GM19324 (cell line): ENCODE results near the gene SLC17A2.

ENCODE experiments used
- ATAC-seq: cut with Tn5 transposase; IDR thresholded peaks from one replicate; pipeline ENCODE4 v1.9.1; 2021; ENCODE audit warnings: mild to moderate bottlenecking, moderate library complexity; ENCODE audit not compliant: unreplicated experiment, low FRiP score

The SLC17A2 gene

DNA sequence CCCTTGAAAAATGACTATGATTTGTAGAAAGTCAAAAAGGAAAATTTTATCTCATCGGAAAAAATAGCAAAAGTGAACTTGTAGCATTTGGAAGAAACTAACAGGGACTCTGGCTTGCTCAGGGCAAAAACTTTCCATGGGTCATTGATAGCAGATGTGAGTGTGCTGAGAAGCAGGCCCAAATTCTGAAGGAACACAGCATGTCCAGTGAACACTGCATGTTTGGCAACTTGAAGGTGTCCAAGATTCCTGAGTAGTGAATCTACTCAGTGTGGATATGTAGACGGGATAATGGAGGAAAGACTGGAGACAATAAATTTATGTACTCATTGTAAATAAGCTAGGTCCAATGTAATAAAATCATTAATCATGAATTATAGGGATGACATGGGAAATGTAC is 8.2 kb downstream of the SLC17A2 start:
- ATAC-seq: no peak

DNA sequence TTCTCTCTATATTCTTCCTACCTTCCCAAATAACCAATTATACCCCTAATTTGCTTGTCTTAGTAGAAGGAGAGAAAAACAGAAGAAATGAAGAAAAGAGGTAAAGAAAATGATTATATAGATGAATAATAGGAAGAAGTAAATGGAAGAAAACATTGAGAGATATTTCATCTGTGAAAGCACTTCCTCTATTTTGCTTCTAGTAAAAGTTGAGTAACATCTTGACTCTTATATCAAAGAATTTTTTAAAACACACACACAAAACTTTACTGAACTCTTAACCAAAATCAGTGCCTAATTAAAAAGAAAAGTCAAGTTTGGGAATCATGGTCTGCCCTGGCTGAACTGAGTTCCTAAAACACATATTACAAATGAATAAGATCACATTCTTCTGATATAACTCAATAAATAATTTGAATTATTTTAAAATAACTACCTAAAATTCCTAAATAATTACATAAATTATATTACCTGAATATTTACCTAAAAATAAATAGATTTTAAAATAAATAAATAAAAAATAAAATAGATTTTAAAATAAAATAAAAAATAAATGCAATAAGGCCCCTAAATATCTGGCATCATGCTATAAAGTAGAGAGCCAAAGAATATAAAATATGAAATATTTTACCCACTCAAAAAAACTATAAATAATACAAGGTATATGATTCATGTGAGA is 8.8 kb downstream of the SLC17A2 start:
- ATAC-seq: no peak

DNA sequence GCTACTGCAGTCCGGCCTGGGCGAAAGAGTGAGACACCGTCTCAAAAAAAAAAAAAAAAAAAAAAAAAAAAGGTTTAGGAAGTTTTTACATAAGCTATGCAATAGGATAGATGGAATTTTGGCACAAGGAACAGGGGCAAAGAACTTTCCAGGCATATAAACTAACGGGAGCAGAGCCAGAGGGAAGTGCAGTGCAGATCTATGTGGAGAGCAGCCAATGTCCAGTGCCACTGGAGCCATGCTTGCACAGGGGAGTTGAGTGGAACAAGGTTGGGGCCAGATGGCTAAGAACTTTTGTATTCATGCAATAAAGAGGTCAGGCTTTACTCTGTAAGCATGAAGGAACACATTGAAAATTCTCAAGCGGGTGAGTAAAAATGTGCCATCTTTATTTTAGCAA is 10.8 kb downstream of the SLC17A2 start:
- ATAC-seq: no peak

DNA sequence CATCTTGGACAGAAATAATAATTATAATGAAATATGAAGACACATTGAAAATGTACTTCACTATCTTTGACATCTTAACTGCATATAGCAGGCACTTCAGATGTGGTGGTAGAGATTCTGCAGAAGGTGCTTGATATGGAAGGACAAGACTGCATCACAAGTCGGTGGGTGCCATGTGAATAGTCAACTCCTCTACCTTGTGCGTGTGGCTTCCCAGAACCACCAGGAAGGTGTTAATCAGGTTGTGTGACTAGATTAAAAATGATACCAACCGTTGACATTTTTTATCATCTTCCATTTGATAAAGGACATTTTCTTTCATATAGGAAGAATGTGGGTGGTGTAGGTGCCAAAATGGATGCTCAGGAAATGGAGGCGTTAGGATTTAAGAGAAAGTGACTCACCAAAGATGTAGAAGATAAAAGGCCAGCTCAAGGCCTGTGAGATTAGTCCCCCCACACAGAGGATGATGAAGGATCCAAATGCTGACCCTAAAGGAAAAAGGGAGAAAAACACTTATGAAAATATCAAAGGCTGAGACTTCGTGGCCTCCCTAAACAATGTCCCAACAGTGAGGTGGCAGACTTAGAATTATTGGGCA is 12.3 kb downstream of the SLC17A2 start:
- no peak for ATAC-seq

DNA sequence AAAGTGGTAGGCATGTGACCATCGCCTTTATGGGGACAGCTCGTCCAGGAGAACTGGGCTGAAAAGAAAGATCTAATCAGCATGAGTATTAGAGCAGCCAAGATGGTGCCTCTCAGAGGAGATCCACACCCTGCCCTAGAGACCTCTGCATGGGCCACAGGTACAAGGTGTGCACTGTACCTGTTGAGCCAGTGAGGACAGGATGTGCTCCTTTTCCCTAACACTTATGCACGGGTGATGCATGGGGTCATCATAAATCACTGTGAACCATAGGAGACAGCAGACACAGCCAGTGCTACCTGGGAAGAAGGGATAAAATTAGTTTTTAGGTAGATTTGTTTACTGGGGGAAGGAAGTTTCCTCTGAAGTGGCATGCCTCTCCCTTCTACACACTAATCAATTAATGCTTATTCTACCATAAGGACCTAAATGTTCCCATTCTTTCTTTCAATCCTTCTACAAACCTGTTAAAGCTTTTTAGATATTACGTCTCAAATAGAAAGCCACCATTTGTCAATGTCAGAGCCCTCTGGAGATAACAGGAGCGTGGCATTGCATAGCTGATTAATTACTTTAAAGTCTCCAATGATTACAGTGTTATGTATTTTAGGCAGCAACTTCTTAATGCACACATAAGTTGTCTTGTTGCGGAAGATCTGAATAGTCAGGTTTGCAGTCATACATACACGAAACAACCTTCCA is 13.6 kb downstream of the SLC17A2 start:
- ATAC-seq: no peak

DNA sequence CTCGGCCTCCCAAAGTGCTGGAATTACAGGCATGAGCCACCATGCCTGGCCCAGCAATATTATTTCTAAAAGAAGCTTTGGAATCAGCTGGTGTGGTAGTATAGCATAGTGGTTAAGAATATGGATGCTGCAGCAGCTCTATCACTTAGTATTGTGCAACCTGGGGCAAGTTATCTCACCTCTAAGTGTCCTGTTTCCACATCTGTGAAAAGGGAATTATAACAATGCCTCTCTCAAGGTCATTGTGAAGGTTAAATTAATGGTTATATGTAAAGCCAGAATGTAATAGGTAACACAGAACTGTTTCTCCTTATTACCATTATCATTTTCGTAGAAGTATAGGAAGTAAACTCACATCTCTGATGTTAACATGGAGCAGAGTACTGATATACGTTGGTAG is 14.2 kb downstream of the SLC17A2 start:
- no peak for ATAC-seq

DNA sequence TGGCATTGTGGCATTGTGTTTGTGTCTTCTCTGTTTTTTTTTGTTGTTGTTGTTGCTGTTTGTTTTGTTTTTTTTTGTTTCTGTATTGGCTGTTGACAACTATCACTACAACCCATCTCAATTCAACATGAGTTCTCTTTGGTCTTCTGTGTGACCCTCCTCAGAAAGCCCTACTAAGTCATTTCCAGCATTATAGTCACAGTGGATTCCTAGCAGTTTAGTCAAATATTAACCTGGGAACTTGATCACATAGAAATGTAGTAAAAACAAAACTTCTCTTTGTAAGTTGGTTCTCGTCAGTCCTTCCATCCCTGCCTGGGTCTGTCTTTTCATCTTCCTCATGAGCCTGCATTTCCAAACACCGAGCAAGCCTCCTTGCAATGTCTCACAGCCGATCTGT is 16.8 kb downstream of the SLC17A2 start:
- ATAC-seq: no peak

DNA sequence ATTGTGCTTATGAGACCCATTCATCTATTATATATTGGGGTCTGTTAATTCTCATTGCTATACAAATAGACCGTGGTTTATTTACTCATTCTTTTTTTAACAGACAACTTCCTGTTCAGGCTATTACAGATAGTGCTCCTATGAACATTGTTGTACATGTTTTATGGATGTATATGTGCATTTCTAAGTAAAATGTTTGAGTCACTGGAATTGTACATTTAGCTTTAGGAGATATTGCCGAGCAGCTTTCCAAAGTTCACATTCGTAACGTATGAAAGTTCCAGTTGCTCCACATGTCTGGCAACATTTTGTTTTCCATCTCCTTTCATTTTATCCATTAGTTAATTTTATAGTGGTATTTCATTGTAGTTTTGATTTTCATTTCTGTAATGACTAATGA is 19.1 kb downstream of the SLC17A2 start:
- no peak for ATAC-seq

DNA sequence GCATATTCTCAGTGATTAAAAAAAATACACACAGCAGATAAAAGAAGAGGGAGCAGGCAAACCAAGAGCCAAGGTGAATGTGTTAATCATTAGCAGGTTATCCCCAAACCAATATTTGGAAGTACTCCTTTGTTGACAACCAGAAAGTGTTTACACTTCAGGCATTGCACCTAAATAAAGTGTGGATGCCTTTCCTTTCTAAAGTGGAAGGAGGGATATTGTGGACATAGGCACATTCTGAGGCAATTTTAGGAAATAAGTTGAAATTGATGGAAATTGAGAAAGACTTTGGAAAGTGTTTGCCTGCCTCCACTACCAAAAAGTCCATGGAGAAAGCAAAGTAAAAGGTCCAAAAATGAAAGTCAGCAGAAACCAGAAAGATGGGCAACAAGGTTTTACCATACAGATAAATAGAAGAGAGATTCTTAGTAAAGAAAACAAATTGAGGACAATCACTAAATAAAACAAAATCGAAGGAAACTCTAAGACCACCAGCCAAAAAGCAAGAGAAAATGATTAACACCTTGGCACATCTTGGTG is 22.9 kb downstream of the SLC17A2 start:
- no peak for ATAC-seq

DNA sequence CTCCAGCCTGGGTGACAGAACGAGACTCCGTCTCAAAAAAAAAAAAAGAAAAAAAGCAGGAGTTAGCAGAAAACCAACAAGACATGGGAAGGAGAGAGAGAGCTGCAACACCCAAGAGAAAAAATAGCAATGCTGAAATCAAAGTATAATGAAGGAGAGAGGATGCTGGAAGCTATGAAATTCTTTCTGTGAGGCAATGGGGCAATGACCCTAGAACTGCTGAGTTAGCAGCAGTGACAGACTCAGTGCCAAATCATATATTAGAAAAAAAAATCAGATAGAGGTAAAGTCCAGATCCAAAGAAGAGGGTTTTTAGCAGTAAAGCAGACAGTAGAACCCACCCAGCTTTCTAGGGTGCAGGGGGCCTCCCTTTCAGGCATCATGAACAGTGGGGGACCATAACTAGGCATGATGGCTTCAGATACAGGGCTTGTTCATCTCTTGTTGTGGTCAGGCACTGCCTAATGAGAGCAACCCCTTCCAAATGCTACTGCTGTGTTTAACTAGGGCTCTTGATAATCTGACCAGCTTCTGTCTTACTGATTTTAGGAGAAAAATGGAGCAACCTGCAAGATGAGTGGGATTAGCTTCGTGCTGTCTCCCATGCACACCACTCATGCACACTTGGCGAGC is 26.9 kb downstream of the SLC17A2 start:
- no peak for ATAC-seq

DNA sequence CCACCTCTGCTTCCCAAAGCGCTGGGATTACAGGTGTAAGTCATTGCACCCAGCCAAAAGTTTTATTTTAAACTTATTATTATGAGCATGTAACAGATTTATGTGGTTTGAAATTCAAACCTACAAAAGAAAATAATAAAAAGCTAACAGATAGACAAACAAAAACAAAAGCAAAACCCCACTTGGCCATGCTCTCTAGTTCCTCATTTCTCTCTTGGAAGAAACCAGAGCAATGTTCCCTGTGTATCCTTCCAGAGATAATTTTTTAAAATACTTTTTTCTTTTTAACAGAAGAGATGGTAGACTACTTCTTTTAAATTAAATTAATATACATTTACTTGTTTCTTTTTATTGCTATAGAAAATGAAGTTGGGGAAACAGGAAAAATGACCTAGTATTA is 28.4 kb downstream of the SLC17A2 start:
- ATAC-seq: no peak

DNA sequence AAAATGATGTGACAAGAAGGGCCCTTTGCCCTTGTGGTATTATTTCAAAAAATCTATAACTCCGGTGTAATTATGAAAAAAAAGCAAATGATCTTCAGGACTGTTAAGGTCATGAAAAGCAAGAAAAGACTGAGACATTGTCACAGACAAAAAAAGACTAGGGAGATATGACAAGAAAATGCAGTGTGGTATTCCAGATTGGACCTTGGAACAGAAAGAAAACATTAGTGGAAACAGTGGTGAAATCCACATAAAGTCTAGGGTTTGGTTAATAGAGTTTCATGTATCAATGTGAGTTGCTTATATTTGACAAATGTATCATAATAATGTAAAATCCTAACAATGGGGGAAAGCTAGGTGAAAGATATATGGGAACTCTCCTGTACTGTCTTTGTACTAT is 29.6 kb downstream of the SLC17A2 start:
- no peak for ATAC-seq

DNA sequence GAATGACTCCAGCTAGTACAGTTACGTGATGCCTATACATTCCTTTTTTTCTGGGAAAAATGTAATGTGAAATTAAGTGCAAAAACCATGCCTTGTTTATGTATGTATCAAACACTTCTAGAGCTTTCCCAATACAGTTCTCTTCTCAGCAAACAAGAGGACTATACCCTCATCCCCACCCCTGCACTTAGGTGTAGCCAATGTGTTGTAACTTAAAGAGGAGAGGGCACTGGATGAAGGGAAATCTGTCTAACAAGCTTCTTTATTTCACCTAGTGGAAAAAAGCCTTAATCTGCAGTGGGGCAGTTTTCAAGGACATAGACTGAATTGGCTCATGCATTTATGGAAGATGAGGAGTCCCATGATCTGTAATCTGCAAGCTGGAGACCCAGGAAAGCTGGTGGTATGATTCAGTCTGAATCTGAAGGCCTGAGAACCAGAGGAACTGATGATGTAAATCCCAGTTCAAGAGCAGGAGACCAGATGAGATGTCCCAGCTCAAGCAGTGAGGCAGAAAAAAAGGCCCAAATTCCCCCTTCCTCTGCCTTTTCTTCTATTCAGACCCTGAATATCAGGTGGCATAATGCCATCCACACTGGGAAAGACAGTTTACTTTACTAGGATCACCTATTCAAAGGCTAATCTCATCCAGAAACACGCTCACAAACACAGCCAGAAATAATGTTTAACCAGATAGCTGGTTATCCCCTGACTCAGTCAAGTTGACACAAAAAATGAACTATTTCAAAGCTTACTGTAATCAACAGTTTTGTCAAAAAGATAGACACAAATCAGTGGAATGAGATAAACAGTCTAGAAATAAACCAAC is 30.7 kb downstream of the SLC17A2 start:
- ATAC-seq: no peak

DNA sequence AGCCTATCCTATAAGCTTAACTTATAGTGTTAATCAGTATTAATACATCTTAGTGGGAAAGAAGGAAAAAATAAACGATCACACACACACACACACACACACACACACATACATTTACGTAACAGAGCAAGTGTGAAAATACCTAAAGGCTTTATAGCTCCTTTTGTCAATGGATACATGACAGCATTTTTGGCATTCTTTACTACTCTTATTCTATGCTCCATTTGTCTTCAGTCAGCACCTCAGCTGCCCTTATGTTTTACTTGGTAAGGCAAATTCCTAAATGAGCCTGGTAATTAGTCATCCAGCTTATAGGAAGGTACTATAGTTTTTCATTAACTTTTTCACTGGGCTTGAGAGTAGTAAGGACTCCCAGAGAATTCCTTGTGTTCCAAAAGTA is 31.4 kb downstream of the SLC17A2 start:
- no peak for ATAC-seq

DNA sequence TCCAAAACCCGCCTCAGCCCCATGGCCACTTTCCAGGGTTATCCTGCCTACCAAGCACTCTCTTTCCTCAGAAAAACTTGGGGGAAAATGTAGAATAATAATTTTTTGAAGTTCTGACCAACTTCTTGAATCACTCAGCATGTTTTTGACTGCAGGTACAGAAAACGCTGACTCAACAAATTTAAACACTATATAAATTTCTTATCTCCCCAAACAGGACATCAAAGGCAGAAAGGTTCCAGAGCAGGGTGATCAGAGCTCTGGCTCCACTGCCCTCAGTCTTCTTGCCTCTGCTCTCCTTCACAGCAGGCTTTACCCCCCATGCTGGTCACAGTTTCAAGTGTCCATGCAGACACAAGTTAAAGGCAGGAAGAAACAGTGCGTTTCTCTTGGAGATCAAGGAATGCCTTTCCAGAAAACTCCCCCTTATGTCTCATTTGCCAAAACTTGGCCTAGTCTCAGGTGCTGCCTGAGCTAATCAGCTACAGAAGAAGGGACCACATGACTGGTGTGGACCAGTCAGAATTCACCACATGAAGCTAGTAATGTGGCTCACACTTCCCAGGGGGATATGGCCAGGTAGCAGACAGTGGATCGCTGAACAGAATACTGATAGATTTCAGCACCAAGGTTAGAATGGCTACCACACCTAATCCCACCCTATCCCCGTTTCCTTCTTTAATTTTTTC is 32.1 kb downstream of the SLC17A2 start:
- ATAC-seq: no peak

DNA sequence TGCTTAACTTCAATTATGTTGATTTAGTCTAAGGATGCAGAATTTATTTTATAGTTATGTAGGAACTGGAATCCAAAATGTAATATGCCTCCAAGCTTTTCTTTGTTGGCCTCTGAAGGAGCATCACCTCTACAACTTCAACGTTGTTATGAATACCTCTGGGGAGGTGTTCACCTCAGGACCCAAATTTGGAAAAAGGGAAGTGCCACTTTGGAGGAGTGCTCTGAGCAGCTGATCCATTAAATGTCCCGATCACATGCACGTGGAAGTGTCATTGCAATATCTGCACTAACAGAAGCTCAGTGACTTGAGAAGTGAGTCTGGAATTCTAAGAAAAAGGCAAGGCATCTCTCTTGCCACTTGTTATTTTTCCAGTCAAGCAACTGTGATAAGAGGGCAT is 34.2 kb downstream of the SLC17A2 start:
- no peak for ATAC-seq

DNA sequence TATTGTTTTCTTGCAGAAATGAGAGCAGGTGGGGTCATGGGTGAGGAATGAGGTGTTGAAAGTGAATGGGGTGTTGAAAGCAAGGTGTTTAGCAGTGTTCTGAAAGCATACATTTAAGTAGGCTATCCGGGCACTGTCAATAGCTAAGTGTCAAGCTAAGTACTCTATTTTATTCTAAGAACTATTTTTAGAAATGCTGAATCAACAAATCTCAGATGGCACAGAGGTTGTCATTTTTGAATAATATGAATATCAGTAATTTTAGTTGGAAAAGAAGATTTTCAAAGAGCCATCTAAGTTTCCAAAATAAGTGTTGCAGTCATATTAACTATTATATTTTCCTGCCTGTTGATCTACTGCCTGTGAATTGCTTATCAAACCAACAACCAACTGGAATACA is 34.7 kb downstream of the SLC17A2 start:
- no peak for ATAC-seq

DNA sequence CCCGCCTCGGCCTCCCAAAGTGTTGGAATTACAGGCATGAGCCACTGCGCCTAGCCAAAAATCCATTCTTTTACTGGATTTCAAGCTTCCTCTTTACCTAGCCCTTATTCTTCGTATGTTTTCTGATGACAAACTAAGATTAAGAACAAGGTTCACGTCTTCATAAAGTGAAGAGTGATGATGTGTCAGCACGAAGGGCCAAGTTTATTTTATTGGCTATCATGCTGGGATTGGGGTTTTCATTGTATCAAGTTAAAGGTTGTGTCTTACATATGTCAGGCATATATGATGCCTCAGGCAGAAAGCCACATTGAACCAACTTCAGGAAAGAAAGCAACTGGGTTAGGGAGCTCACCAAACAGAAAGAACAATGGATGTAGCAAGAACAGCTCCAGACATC is 36.7 kb downstream of the SLC17A2 start:
- ATAC-seq: no peak

DNA sequence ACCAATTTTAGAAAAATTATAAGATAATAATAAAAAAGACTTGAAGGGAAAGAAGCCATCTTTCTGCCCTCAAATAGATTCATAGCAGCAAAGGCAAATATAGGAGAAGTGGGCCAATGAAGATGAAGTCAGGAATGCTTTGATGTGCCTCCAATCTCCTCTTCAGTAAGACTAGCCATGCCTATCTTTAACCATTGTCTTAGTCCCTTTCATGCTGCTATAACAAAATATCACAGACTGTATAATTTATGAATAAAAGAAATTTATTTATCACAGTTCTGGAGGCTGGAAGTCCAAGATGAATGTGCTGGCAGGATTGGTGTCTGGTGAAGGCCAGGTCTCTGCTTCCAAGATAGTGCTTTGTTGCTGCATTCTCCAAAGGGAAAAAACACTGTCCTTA is 37.6 kb downstream of the SLC17A2 start:
- no peak for ATAC-seq
